ENCODE results near the gene NT5DC1. TPM values are rescaled to one million over a fixed set of nuclear protein-coding genes. Genes with fewer than 3 reads are reported as not detected.

Gene NT5DC1
- total and polyA plus RNA-seq, 9 donors: 5.1 to 33.9 (median 27.0) TPM

DNA sequence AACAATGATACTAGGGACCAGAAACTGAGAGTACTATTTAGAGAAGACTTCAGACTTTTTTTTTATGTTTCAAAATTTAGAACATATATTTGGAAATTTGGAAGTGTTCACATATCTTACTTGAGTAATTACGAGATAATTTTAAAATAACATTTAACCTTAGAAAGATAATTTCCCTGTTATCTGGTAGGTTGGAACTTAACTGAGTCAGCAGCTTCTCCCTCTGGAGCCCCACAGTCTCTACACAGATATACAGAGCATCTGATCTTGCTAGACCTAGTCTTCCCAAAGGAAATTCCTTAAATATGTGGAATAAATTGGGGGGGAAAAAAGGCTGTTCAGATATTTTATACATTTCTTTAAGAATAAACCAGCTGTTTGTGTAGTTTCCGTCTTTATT is 104.6 kb downstream of the NT5DC1 start:
- intact Hi-C loops (cut with DNase I): no loop called here
- WGBS, 3 donors: 59 to 62% (median 60%) methylated on average over 2 of the region's 2 CpGs
- H3K27ac ChIP-seq: no peak overlapping the region
- no peaks in the 10 kb centered on the region for H3K27me3 ChIP-seq
- H3K4me1 ChIP-seq (ENCODE audit: insufficient read depth): no peaks in the 10 kb centered on the region
- TF ChIP-seq CTCF (IDR thresholded peaks at IDR 0.05) (no peak), EP300 (IDR thresholded peaks at IDR 0.05) (no peak), POLR2A (IDR thresholded peaks at IDR 0.05) (no peak)
- DNase-seq: no peak
- H3K9me3 ChIP-seq: no peaks in the 10 kb centered on the region
- no peak overlapping the region for H3K4me3 ChIP-seq
- H3K36me3 ChIP-seq: no peaks in the 10 kb centered on the region

DNA sequence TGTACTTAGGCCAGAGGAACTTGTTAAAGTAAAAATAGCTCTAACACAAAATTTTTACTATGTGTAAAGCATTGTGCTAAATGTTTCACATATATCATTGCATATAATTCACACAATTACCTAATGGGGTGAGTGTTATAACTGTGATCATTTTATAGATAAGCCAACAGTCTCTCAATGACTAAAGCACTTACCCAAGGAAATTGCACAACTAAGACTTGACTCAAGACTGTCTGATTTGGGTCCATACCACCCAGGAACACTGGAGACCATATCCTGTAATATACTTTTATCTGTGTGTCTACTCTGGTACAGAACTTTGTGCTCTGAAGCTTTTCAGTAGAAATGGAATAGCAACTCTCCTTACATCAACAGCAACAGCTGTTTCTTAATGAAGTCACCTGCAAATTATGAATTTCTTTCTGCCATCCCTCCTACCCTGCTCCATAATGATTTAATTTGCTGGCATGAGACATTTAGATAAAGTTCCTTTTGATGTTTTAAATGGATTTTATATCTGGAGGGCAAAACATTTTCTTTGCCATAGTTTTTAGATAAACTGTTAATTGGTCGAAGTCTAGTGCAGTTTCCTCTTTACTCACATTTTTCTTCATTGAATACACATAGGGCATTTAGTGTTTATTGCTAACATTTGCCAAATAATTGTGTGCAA is 105.7 kb downstream of the NT5DC1 start:
- Histone ChIP-seq H3K4me1 (ENCODE audit: insufficient read depth) (no peaks in the 10 kb centered on the region), H3K4me3 (no peak overlapping the region), H3K9me3 (no peaks in the 10 kb centered on the region), H3K36me3 (no peaks in the 10 kb centered on the region), H3K27ac (no peak overlapping the region), H3K27me3 (no peaks in the 10 kb centered on the region)
- DNase-seq: no peak
- 92 to 96% (median 95%) methylated on average over 1 of the region's 1 CpG for whole genome bisulfite sequencing, 3 donors
- TF ChIP-seq POLR2A (IDR thresholded peaks at IDR 0.05) (no peak), CTCF (IDR thresholded peaks at IDR 0.05) (no peak), EP300 (IDR thresholded peaks at IDR 0.05) (no peak)
- intact Hi-C loops (cut with DNase I): no loop called here

DNA sequence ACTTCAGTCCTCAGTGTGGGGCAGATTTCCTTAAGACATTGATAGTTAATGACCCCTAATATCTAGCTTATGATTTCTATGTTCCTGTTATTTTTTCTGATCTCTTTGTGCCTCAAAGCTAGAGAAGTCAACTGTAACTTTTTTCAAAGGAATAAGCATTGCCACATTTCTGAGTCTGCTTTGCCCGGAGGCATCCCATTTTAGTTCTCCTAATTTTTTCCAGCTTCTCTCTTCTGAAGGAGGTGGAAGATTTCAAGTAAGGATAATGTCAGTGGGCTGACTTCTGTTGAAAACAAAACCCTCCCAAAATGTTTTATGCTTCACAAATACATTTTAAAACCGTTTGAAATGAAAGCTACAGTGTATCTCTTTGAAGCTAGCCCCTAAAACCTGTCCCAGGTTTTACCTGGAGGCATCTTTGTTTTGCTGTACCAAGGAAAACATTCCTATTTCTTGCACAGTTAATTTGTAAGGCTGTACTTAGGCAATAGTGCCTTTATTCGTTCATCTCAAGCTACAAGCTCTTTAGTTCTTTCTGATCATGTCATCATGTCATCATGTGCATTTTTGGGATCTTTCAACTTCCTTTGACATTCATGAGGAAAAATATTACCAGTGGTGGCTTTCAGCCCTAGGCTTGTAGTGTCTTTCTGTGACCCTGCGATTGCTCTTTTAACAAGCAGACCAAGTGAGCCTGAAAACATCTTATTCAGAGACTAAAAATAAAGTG is 107.6 kb downstream of the NT5DC1 start:
- TF ChIP-seq CTCF (IDR thresholded peaks at IDR 0.05): no peak
- TF ChIP-seq EP300 (IDR thresholded peaks at IDR 0.05): no peak
- TF ChIP-seq POLR2A (IDR thresholded peaks at IDR 0.05): no peak
- 85 to 86% (median 85%) methylated on average over 4 of the region's 4 CpGs for WGBS, 3 donors

GRCh38 chr6:116210316-116210715 is 109.7 kb downstream of the NT5DC1 start:
- intact Hi-C loops (cut with DNase I): no loop called here
- TF ChIP-seq POLR2A (IDR thresholded peaks at IDR 0.05) (no peak), CTCF (IDR thresholded peaks at IDR 0.05) (no peak), EP300 (IDR thresholded peaks at IDR 0.05) (no peak)
- H3K9me3 ChIP-seq: no peaks in the 10 kb centered on the region
- H3K36me3 ChIP-seq: no peaks in the 10 kb centered on the region
- no peak for DNase-seq
- H3K27me3 ChIP-seq: no peaks in the 10 kb centered on the region
- no peak overlapping the region for H3K4me3 ChIP-seq
- WGBS, 3 donors: 88 to 90% (median 88%) methylated on average over 5 of the region's 5 CpGs
- no peak overlapping the region for H3K27ac ChIP-seq
- H3K4me1 ChIP-seq (ENCODE audit: insufficient read depth): no peaks in the 10 kb centered on the region

More for the DNA sequence above, 107.6 kb downstream of the NT5DC1 start:
- no peaks in the 10 kb centered on the region for H3K36me3 ChIP-seq
- intact Hi-C loops (cut with DNase I): no loop called here
- H3K9me3 ChIP-seq: no peaks in the 10 kb centered on the region
- DNase-seq: no peak
- H3K27me3 ChIP-seq: no peaks in the 10 kb centered on the region
- no peak overlapping the region for H3K27ac ChIP-seq
- no peaks in the 10 kb centered on the region for H3K4me1 ChIP-seq (ENCODE audit: insufficient read depth)
- no peak overlapping the region for H3K4me3 ChIP-seq
